Measurements from ENCODE around the gene BTBD9. TPM values are rescaled to one million over a fixed set of nuclear protein-coding genes. Genes with fewer than 3 reads are reported as not detected.

BTBD9 gene
- total RNA-seq, 1 donor from 2014 or later = 14.8 TPM

DNA sequence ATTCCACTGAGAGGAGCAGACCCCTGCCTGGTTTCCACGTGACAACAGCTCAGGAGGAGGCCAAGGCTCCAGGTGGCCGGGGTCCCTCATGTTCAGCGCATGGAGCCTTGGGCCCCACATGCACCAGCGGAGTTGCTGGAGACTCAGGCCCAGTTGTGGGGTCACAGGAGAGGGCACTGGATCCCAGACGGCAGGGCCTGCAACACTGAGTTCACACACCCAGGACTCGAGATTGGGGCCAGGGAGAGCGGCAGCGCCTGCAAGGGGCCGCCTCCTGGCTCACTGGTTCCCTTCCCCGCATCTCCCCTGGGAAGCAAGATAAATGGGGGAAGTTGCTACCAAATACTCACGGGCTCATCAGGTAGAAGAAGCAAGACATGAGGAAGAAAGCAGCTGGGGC is 472.1 kb downstream of the BTBD9 start:
- H3K36me3 Mint-ChIP-seq (ENCODE audit: low read depth) = no peaks in the 10 kb centered on the region
- H3K4me1 Mint-ChIP-seq (ENCODE audit: low read depth) = peaks cover 17% of the 10 kb centered on the region
- H3K27me3 Mint-ChIP-seq (ENCODE audit: low read depth) = no peaks in the 10 kb centered on the region
- no peak for TF ChIP-seq CTCF (IDR thresholded peaks at IDR 0.05)
- no peaks in the 10 kb centered on the region for H3K9me3 Mint-ChIP-seq (ENCODE audit: low read depth)
- H3K4me3 Mint-ChIP-seq (ENCODE audit: unreplicated experiment) = no peak overlapping the region
- DNase-seq (ENCODE audit: low spot score) = no peak
- no peak overlapping the region for H3K27ac Mint-ChIP-seq (ENCODE audit: unreplicated experiment)

DNA sequence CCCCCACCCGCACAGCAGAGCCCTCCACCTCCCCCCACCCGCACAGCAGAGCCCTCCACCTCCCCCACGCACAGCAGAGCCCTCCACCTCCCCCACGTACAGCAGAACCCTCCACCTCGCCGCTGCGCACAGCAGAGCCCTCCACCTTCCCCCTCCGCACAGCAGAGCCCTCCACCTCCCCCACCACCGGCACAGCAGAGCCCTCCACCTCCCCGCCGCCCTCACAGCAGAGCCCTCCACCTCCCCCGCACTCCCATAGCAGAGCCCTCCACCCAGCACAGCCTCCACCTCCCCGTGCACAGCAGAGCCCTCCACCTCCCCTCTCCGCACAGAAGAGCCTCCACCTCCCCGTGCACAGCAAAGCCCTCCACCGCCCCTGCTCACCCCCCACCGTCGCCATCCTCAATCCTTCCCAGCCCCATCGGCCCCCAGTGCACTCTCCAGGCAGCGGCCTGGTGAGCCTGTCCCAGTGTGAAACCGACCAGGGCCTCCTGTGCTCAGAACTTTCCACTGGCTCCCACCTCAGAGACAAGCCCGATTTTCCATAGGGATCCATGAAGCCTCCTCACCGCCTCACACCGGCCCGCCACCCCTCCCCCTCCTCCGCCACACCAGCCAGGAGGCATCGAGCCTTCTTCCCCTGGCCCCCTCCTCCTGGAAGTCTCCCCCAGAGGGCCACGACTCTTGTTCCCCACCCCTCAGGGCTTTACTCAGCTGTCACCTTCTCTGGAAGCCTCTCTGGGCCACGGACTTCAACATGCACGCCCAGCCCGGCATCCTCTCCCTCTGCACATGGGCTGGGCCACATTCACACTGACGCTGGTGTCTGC is 473.1 kb downstream of the BTBD9 start:
- no peak overlapping the region for H3K27ac Mint-ChIP-seq (ENCODE audit: unreplicated experiment)
- H3K4me1 Mint-ChIP-seq (ENCODE audit: low read depth) = peaks cover 17% of the 10 kb centered on the region
- no peaks in the 10 kb centered on the region for H3K9me3 Mint-ChIP-seq (ENCODE audit: low read depth)
- no peaks in the 10 kb centered on the region for H3K27me3 Mint-ChIP-seq (ENCODE audit: low read depth)
- H3K4me3 Mint-ChIP-seq (ENCODE audit: unreplicated experiment) = no peak overlapping the region
- DNase-seq (ENCODE audit: low spot score) = no peak
- no peak for TF ChIP-seq CTCF (IDR thresholded peaks at IDR 0.05)
- no peaks in the 10 kb centered on the region for H3K36me3 Mint-ChIP-seq (ENCODE audit: low read depth)

- no peak overlapping the region for H3K27ac Mint-ChIP-seq (ENCODE audit: unreplicated experiment)
- DNase-seq (ENCODE audit: low spot score) = peak; percentile 68
- H3K4me1 Mint-ChIP-seq (ENCODE audit: low read depth) = peaks cover 5% of the 10 kb centered on the region
- no peak overlapping the region for H3K4me3 Mint-ChIP-seq (ENCODE audit: unreplicated experiment)
- H3K9me3 Mint-ChIP-seq (ENCODE audit: low read depth) = no peaks in the 10 kb centered on the region
- peaks cover 4% of the 10 kb centered on the region for H3K36me3 Mint-ChIP-seq (ENCODE audit: low read depth)
- H3K27me3 Mint-ChIP-seq (ENCODE audit: low read depth) = no peaks in the 10 kb centered on the region
- no peak for TF ChIP-seq CTCF (IDR thresholded peaks at IDR 0.05)
Observed at GRCh38 chr6:38164671-38165108, 475.0 kb downstream of the BTBD9 start.

GRCh38 chr6:38164131-38164481 is 475.6 kb downstream of the BTBD9 start:
- Mint-ChIP-seq H3K36me3 (ENCODE audit: low read depth) (peaks cover 6% of the 10 kb centered on the region), H3K4me3 (ENCODE audit: unreplicated experiment) (no peak overlapping the region), H3K27ac (ENCODE audit: unreplicated experiment) (no peak overlapping the region), H3K4me1 (ENCODE audit: low read depth) (peaks cover 5% of the 10 kb centered on the region), H3K9me3 (ENCODE audit: low read depth) (no peaks in the 10 kb centered on the region), H3K27me3 (ENCODE audit: low read depth) (no peaks in the 10 kb centered on the region)
- TF ChIP-seq CTCF (IDR thresholded peaks at IDR 0.05) = no peak
- no peak for DNase-seq (ENCODE audit: low spot score)

DNA sequence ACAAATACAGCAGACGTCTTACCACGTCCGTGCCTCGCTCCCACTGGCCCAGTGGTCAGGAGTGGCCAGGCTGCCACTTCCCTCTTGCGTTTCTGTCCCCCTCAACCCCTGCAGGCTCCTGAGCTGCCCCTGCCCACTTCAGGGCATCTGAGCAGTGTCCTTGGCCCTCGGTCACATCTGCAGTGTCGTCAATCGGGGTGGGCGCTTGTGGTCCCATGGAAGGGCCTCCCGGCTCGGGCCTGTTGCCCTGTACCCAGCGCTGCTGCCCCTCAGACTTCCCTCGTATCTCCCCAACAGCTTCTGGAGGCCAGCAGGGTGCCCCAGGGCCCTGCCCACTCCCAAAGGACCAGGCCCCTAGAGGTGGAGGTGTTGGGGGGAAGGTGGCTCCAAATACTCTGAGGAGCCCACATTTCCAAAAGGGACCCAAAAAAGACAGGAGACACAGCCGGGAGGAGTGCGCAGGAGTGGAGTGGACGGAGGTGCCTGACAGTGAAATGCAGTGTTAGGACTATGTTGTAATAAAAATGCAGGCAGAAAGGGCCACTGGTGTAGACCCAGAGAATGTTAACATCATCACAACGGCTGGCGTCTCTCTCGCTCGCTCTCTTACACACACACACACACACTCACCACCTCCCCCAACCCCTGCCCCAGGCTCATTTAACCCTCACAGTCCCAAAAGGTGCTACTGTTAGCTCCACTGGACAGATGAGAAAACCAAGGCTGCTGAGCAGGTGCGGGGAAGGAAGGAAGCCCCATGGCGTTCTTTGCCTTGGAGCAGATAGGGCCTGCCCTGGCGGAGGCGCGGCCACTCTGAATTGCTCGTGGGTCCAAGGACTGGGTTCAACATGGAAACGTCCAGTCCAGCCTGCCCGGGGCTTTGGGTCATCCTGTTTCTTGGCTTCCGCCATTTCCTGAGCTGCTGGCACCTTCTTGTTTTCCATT is 476.3 kb downstream of the BTBD9 start:
- Mint-ChIP-seq H3K27me3 (ENCODE audit: low read depth) (no peaks in the 10 kb centered on the region), H3K9me3 (ENCODE audit: low read depth) (no peaks in the 10 kb centered on the region), H3K36me3 (ENCODE audit: low read depth) (peaks cover 6% of the 10 kb centered on the region), H3K4me1 (ENCODE audit: low read depth) (peaks cover 5% of the 10 kb centered on the region), H3K4me3 (ENCODE audit: unreplicated experiment) (no peak overlapping the region), H3K27ac (ENCODE audit: unreplicated experiment) (no peak overlapping the region)
- DNase-seq (ENCODE audit: low spot score) = no peak
- TF ChIP-seq CTCF (IDR thresholded peaks at IDR 0.05) = no peak

Data from chondrocyte (in vitro differentiated cells).